Measurements from ENCODE around the gene TDRD10. TPM values are rescaled to one million over a fixed set of nuclear protein-coding genes. Genes with fewer than 3 reads are reported as not detected.

Gene TDRD10
- total RNA-seq, 1 experiment from 2014 or later: not detected

- DNase-seq (no peak), ATAC-seq (no peak)
- ChIA-PET POLR2A (ENCODE audit: unreplicated experiment) (no interaction called here), CTCF (no interaction called here)
- Histone ChIP-seq H3K9ac (ENCODE audit: low read length) (no peak overlapping the region), H3K36me3 (ENCODE audit: low read depth, low read length) (no peaks in the 10 kb centered on the region), H3K9me2 (replicated peaks; ENCODE audit: low read length) (no peaks in the 10 kb centered on the region), H3K79me2 (ENCODE audit: low read length) (no peaks in the 10 kb centered on the region), H3K4me2 (ENCODE audit: low read length) (no peak overlapping the region), H3K9me3 (ENCODE audit: low read length) (no peaks in the 10 kb centered on the region), H4K20me1 (ENCODE audit: low read length) (no peaks in the 10 kb centered on the region), H3K27ac (ENCODE audit: low read length) (no peak overlapping the region), H2AFZ (ENCODE audit: low read length) (no peak overlapping the region), H3K27me3 (ENCODE audit: low read length) (peaks cover 58% of the 10 kb centered on the region), H3F3A (ENCODE audit: low read length, unreplicated experiment) (no peaks in the 10 kb centered on the region), H3K4me3 (ENCODE audit: low read length) (no peak overlapping the region), H3K4me1 (ENCODE audit: insufficient read depth, low read length) (no peaks in the 10 kb centered on the region)
- TF ChIP-seq CTCF (conservative IDR thresholded peaks at IDR 0.05; ENCODE audit: low read depth, low read length) (no peak), EZH2 (IDR thresholded peaks at IDR 0.05; ENCODE audit: low read length, unreplicated experiment) (no peak), EZH2phosphoT487 (IDR thresholded peaks at IDR 0.05; ENCODE audit: borderline replicate concordance, low read length) (no peak)
- no TSS peak for BruUV-seq (replicated peaks)
- intact Hi-C loops (cut with micrococcal nuclease): no loop called here
Observed at GRCh38 chr1:154517661-154518060, 15.6 kb downstream of the TDRD10 start.

- Histone ChIP-seq H3K79me2 (ENCODE audit: low read length) (no peaks in the 10 kb centered on the region), H3K4me1 (ENCODE audit: insufficient read depth, low read length) (no peaks in the 10 kb centered on the region), H3K9me3 (ENCODE audit: low read length) (no peaks in the 10 kb centered on the region), H2AFZ (ENCODE audit: low read length) (no peak overlapping the region), H3K27me3 (ENCODE audit: low read length) (peaks cover 48% of the 10 kb centered on the region), H3K9me2 (replicated peaks; ENCODE audit: low read length) (no peaks in the 10 kb centered on the region), H3F3A (ENCODE audit: low read length, unreplicated experiment) (no peaks in the 10 kb centered on the region), H3K9ac (ENCODE audit: low read length) (no peak overlapping the region), H3K4me3 (ENCODE audit: low read length) (no peak overlapping the region), H4K20me1 (ENCODE audit: low read length) (no peaks in the 10 kb centered on the region), H3K4me2 (ENCODE audit: low read length) (no peak overlapping the region), H3K27ac (ENCODE audit: low read length) (no peak overlapping the region), H3K36me3 (ENCODE audit: low read depth, low read length) (no peaks in the 10 kb centered on the region)
- intact Hi-C loops (cut with micrococcal nuclease): no loop called here
- DNase-seq (no peak), ATAC-seq (no peak)
- CTCF ChIA-PET: no interaction called here
- POLR2A ChIA-PET (ENCODE audit: unreplicated experiment): interaction anchor here (0.6 kb wide), 1 partner anchor 29 kb away, joined by 5 read pairs; no protein-coding TSS in a partner anchor
- no peak for TF ChIP-seq EZH2 (IDR thresholded peaks at IDR 0.05; ENCODE audit: low read length, unreplicated experiment)
- BruUV-seq (replicated peaks): no TSS peak
Observed at GRCh38 chr1:154519591-154519991, 17.6 kb downstream of the TDRD10 start.

- no peaks in the 10 kb centered on the region for H3K79me2 ChIP-seq (ENCODE audit: low read length)
- no peak overlapping the region for H3K4me2 ChIP-seq (ENCODE audit: low read length)
- H3K9me3 ChIP-seq (ENCODE audit: low read length): no peaks in the 10 kb centered on the region
- no peaks in the 10 kb centered on the region for H3K9me2 ChIP-seq (replicated peaks; ENCODE audit: low read length)
- no peak for ATAC-seq
- no peaks in the 10 kb centered on the region for H3K4me1 ChIP-seq (ENCODE audit: insufficient read depth, low read length)
- no peak for DNase-seq
- intact Hi-C loops (cut with micrococcal nuclease): no loop called here
- ChIA-PET CTCF (no interaction called here), POLR2A (ENCODE audit: unreplicated experiment) (interaction anchor here (0.6 kb wide), 1 partner anchor 30 kb away, joined by 5 read pairs; no protein-coding TSS in a partner anchor)
- TF ChIP-seq CTCF (conservative IDR thresholded peaks at IDR 0.05; ENCODE audit: low read depth, low read length) (no peak), EZH2phosphoT487 (IDR thresholded peaks at IDR 0.05; ENCODE audit: borderline replicate concordance, low read length) (no peak), EZH2 (IDR thresholded peaks at IDR 0.05; ENCODE audit: low read length, unreplicated experiment) (no peak)
- H3K36me3 ChIP-seq (ENCODE audit: low read depth, low read length): no peaks in the 10 kb centered on the region
- peaks cover 46% of the 10 kb centered on the region for H3K27me3 ChIP-seq (ENCODE audit: low read length)
- no peaks in the 10 kb centered on the region for H4K20me1 ChIP-seq (ENCODE audit: low read length)
- no peak overlapping the region for H3K9ac ChIP-seq (ENCODE audit: low read length)
- no peak overlapping the region for H3K27ac ChIP-seq (ENCODE audit: low read length)
- no TSS peak for BruUV-seq (replicated peaks)
- H3K4me3 ChIP-seq (ENCODE audit: low read length): no peak overlapping the region
- no peak overlapping the region for H2AFZ ChIP-seq (ENCODE audit: low read length)
- no peaks in the 10 kb centered on the region for H3F3A ChIP-seq (ENCODE audit: low read length, unreplicated experiment)
Observed at GRCh38 chr1:154520333-154520732, 18.3 kb downstream of the TDRD10 start.
